ENCODE measurements around the gene KRT33B.

KRT33B gene

DNA sequence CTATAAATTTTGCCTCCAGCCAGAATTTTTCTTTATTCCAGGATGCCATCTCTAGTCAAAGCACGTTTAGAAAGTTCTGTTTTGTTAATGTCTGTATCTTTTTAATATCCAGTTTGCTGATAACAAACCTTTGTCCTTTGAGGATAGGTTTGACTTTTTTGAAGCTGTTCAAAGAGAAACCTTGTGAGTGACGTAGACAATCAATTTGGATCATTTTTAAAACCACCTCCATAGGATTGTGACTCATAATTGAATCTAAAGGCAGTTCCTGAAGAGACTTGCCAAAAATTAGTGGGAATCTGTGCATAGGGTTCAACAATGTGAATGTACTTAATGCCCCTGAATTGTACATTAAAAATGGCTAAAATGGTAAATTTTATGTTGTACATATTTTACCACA, 21.9 kb upstream of the KRT33B start:
- no peak overlapping the region for H3K4me2 ChIP-seq (ENCODE audit: low read length)
- H4K20me1 ChIP-seq (ENCODE audit: insufficient read depth, low read length), result no peaks in the 10 kb centered on the region
- H3K4me3 ChIP-seq (ENCODE audit: low read depth, low read length, poor library complexity, severe bottlenecking), result no peak overlapping the region
- no peaks in the 10 kb centered on the region for H3K27me3 ChIP-seq (ENCODE audit: insufficient read depth, low read length)
- no peaks in the 10 kb centered on the region for H3K4me1 ChIP-seq (ENCODE audit: insufficient read depth, low read length, severe bottlenecking)
- no peaks in the 10 kb centered on the region for H3K9me2 ChIP-seq (ENCODE audit: low read depth, low read length)
- H3F3A ChIP-seq (ENCODE audit: insufficient read depth, low read length), result no peaks in the 10 kb centered on the region
- H3K9ac ChIP-seq (ENCODE audit: low read length), result no peak overlapping the region
- no peaks in the 10 kb centered on the region for H3K79me2 ChIP-seq (ENCODE audit: insufficient read depth, low read length)
- no peak overlapping the region for H3K27ac ChIP-seq (ENCODE audit: low read depth, low read length, poor library complexity, severe bottlenecking)
- H3K9me3 ChIP-seq (ENCODE audit: low read length), result 0 out of 2 replicates have a peak, but pooled peaks cover under 1% of the 10 kb centered on the region
- H2AFZ ChIP-seq (ENCODE audit: low read length), result no peak overlapping the region
- no peak for TF ChIP-seq CTCF (IDR thresholded peaks at IDR 0.05; ENCODE audit: low read length)
- no peak for TF ChIP-seq EZH2 (IDR thresholded peaks at IDR 0.05; ENCODE audit: borderline replicate concordance, low read length)
- no peaks in the 10 kb centered on the region for H3K36me3 ChIP-seq (ENCODE audit: insufficient read depth, low read length)

GRCh38 chr17:41390411-41390938, 20.9 kb upstream of the KRT33B start:
- Histone ChIP-seq H3K27ac (ENCODE audit: low read depth, low read length, poor library complexity, severe bottlenecking) (no peak overlapping the region), H3K4me3 (ENCODE audit: low read depth, low read length, poor library complexity, severe bottlenecking) (no peak overlapping the region), H3K4me2 (ENCODE audit: low read length) (no peak overlapping the region), H3K9me3 (ENCODE audit: low read length) (0 out of 2 replicates have a peak, but pooled peaks cover 4% of the 10 kb centered on the region), H3K4me1 (ENCODE audit: insufficient read depth, low read length, severe bottlenecking) (no peaks in the 10 kb centered on the region), H4K20me1 (ENCODE audit: insufficient read depth, low read length) (no peaks in the 10 kb centered on the region), H3K9ac (ENCODE audit: low read length) (no peak overlapping the region), H3K79me2 (ENCODE audit: insufficient read depth, low read length) (no peaks in the 10 kb centered on the region), H3K36me3 (ENCODE audit: insufficient read depth, low read length) (no peaks in the 10 kb centered on the region), H3F3A (ENCODE audit: insufficient read depth, low read length) (no peaks in the 10 kb centered on the region), H2AFZ (ENCODE audit: low read length) (no peak overlapping the region), H3K27me3 (ENCODE audit: insufficient read depth, low read length) (no peaks in the 10 kb centered on the region), H3K9me2 (ENCODE audit: low read depth, low read length) (no peaks in the 10 kb centered on the region)
- no peak for TF ChIP-seq CTCF (IDR thresholded peaks at IDR 0.05; ENCODE audit: low read length)
- TF ChIP-seq EZH2 (IDR thresholded peaks at IDR 0.05; ENCODE audit: borderline replicate concordance, low read length), result no peak

- H3K27me3 ChIP-seq (ENCODE audit: insufficient read depth, low read length), result no peaks in the 10 kb centered on the region
- no peaks in the 10 kb centered on the region for H4K20me1 ChIP-seq (ENCODE audit: insufficient read depth, low read length)
- no peak overlapping the region for H3K9ac ChIP-seq (ENCODE audit: low read length)
- no peaks in the 10 kb centered on the region for H3K79me2 ChIP-seq (ENCODE audit: insufficient read depth, low read length)
- H3K9me2 ChIP-seq (ENCODE audit: low read depth, low read length), result no peaks in the 10 kb centered on the region; the same call in 1 of the 2 replicates
- no peak overlapping the region for H3K4me2 ChIP-seq (ENCODE audit: low read length)
- H3K4me3 ChIP-seq (ENCODE audit: low read depth, low read length, poor library complexity, severe bottlenecking), result no peak overlapping the region
- H3F3A ChIP-seq (ENCODE audit: insufficient read depth, low read length), result no peaks in the 10 kb centered on the region
- H3K36me3 ChIP-seq (ENCODE audit: insufficient read depth, low read length), result no peaks in the 10 kb centered on the region
- no peaks in the 10 kb centered on the region for H3K4me1 ChIP-seq (ENCODE audit: insufficient read depth, low read length, severe bottlenecking)
- H3K27ac ChIP-seq (ENCODE audit: low read depth, low read length, poor library complexity, severe bottlenecking), result no peak overlapping the region
- 0 out of 2 replicates have a peak, but pooled peaks cover 4% of the 10 kb centered on the region for H3K9me3 ChIP-seq (ENCODE audit: low read length)
- TF ChIP-seq EZH2 (IDR thresholded peaks at IDR 0.05; ENCODE audit: borderline replicate concordance, low read length) (no peak), CTCF (IDR thresholded peaks at IDR 0.05; ENCODE audit: low read length) (no peak)
- no peak overlapping the region for H2AFZ ChIP-seq (ENCODE audit: low read length)
Measured at GRCh38 chr17:41387670-41388069, 18.1 kb upstream of the KRT33B start.
